HFF-Myc (cell line): Measurements from ENCODE around the gene MUC21.

Experiments
- DNase-seq: peaks from one replicate; pipeline ENCODE4 v3.0.0-alpha.2; 2011; ENCODE audit warnings: low read depth; ENCODE audit errors: extremely low read depth
- H3K4me3 ChIP-seq: replicated peaks from 2 replicates; pipeline ENCODE4 v1.5.1; 2011; ENCODE audit warnings: low read depth, mild to moderate bottlenecking, control low read depth, low read length
- TF ChIP-seq, protein P1 (sequence below): IDR thresholded peaks from 2 replicates; pipeline ENCODE4 v1.5.1; 2012; ENCODE audit warnings: mild to moderate bottlenecking, low read depth, low read length, control low read depth; ENCODE audit errors: missing control alignments

MUC21 gene

DNA sequence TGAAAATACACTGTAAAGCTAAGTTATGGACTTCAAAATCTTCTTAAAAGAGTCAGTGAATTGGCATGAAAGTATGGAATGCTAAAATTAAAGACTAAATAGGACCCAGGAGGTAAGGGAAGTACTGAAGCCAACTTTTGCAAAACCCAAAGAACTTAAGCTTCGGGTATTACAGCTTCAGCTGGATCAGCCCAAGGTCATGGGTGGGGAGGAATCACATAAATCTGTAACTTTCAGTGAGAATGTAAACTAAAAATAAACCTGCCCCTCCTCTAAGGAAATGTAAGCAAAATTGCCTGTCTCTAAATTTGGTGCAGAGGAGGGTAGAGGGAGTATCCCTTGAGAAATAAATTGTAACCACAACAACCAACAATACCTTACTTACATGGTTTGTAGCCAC lies 4.4 kb upstream of the MUC21 start:
- TF ChIP-seq, protein P1, sequence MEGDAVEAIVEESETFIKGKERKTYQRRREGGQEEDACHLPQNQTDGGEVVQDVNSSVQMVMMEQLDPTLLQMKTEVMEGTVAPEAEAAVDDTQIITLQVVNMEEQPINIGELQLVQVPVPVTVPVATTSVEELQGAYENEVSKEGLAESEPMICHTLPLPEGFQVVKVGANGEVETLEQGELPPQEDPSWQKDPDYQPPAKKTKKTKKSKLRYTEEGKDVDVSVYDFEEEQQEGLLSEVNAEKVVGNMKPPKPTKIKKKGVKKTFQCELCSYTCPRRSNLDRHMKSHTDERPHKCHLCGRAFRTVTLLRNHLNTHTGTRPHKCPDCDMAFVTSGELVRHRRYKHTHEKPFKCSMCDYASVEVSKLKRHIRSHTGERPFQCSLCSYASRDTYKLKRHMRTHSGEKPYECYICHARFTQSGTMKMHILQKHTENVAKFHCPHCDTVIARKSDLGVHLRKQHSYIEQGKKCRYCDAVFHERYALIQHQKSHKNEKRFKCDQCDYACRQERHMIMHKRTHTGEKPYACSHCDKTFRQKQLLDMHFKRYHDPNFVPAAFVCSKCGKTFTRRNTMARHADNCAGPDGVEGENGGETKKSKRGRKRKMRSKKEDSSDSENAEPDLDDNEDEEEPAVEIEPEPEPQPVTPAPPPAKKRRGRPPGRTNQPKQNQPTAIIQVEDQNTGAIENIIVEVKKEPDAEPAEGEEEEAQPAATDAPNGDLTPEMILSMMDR = no peak
- no peak overlapping the region for H3K4me3 ChIP-seq
- DNase-seq = no peak

DNA sequence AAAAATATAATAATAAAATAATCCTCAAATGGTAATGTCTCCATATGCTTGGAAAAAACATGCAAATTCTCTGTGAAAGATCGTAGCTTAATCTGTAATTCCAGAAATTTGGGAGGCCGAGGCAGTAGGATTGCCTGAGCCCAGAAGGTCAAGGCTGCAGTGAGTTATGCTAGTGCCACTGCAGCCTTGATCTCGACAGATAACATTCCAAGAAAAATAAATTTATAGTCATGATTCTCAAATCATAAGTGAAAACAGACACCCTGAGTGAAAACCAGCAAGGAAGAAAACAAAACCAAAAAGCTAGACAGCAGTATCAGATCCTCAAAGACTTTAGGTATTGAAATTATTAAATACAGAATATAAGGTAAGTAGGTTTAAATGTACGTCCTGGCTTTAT lies 3.8 kb upstream of the MUC21 start:
- TF ChIP-seq, protein P1 = no peak
- no peak overlapping the region for H3K4me3 ChIP-seq
- no peak for DNase-seq

DNA sequence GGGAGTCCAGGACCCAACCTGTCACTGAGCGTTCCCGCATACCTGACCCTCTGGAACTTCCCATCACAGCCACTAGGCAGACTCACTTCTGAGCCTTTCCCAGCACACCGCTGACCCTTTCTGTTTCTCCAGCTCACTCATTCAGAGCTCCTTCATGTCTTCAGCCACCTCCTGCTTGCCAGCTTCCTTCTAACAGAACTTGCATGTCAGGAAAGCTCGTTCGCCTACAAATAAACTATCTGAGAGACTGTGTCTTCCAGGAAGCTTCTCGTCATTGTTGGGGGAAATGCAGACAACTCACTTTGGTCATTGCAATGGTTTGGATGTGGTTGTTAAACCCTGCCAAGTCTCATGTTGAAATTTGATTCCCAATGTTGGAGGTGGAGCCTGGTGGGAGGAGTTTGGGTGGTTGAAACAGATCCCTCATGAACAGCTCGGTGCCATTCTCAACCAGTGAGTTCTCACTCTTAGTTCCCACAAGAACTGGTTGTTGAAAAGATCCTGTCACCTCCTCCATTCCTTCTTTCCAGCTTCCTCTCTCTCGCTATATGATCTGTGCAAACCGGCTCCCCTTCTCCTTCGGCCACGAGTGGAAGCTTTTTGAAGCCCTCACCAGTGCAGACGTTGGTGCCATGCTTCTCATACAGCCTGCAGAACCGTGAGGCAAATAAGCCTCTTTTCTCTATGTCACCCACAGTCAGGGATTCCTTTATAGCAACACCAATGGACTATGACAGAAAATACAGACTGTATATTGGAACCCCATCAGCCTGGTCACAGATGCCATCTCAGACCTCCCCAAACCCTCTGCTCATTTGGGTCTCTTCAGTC lies 1.4 kb upstream of the MUC21 start:
- DNase-seq = peak; percentile 44
- TF ChIP-seq, protein P1 = peak; percentile 10
- H3K4me3 ChIP-seq = peak overlapping the region; percentile 21; the same call in 1 of the 2 replicates

DNA sequence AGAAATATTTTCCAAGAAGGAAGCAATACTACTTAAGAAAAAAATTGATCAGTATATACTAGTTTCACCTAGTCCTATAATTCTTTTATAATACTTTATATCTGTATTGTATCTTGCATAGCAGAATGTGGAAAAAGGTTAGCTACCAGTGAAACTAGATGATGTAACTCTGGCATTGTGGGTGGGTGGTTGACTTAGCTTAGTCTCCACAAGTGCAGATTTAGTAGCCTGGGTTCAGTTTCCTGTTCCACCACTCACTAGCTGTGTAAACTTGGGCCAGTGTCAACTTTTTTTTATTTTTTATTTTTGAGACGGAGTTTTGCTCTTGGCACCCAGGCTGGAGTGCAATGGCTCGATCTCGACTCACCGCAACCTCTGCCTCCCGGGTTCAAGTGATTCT lies 2.0 kb downstream of the MUC21 start:
- H3K4me3 ChIP-seq = no peak overlapping the region
- DNase-seq = no peak
- TF ChIP-seq, protein P1 = no peak

DNA sequence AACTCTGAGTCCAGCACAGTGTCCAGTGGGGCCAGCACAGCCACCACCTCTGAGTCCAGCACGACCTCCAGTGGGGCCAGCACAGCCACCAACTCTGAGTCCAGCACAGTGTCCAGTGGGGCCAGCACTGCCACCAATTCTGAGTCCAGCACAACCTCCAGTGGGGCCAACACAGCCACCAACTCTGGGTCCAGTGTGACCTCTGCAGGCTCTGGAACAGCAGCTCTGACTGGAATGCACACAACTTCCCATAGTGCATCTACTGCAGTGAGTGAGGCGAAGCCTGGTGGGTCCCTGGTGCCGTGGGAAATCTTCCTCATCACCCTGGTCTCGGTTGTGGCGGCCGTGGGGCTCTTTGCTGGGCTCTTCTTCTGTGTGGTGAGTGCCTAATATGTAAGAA lies 3.8 kb downstream of the MUC21 start:
- TF ChIP-seq, protein P1 = no peak

DNA sequence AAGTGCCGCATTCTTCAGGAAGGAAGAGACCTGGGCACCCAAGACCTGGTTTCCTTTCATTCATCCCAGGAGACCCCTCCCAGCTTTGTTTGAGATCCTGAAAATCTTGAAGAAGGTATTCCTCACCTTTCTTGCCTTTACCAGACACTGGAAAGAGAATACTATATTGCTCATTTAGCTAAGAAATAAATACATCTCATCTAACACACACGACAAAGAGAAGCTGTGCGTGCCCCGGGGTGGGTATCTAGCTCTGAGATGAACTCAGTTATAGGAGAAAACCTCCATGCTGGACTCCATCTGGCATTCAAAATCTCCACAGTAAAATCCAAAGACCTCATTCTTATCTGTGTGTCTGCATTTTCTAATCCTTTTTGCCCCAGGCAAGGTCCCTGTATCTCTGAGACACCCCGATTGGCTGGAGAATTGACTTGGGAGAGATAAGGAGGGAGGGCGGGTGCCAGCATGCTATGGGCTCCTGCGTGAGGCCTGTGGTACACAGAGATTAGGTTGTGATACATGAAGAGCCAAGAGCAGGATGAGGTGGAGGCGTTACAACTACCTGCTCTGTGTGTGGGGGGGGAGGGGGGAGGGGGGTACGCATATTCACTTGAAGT lies 4.8 kb downstream of the MUC21 start:
- H3K4me3 ChIP-seq = no peak overlapping the region
- TF ChIP-seq, protein P1 = no peak
- DNase-seq = no peak

More for the DNA sequence above, 3.8 kb downstream of the MUC21 start:
- no peak overlapping the region for H3K4me3 ChIP-seq
- DNase-seq = no peak
